ENCODE measurements around the gene NTF3.

The NTF3 gene

GRCh38 chr12:5459051-5459782 lies 27.3 kb downstream of the NTF3 start:
- H3K27me3 Mint-ChIP-seq, result peaks cover 7% of the 10 kb centered on the region
- no peak overlapping the region for H3K4me3 Mint-ChIP-seq
- H3K36me3 Mint-ChIP-seq, result no peaks in the 10 kb centered on the region
- no peaks in the 10 kb centered on the region for H3K9me3 Mint-ChIP-seq
- no peak for DNase-seq (ENCODE audit: low spot score in 2 of 2)
- H3K4me1 Mint-ChIP-seq, result peaks cover 18% of the 10 kb centered on the region
- no peak overlapping the region for H3K27ac Mint-ChIP-seq
- ATAC-seq (ENCODE audit: low read depth), result no peak

GRCh38 chr12:5460817-5461216 lies 28.9 kb downstream of the NTF3 start:
- Mint-ChIP-seq H3K27ac (no peak overlapping the region), H3K4me1 (peaks cover 18% of the 10 kb centered on the region)
- no peak for ATAC-seq (ENCODE audit: low read depth)

DNA sequence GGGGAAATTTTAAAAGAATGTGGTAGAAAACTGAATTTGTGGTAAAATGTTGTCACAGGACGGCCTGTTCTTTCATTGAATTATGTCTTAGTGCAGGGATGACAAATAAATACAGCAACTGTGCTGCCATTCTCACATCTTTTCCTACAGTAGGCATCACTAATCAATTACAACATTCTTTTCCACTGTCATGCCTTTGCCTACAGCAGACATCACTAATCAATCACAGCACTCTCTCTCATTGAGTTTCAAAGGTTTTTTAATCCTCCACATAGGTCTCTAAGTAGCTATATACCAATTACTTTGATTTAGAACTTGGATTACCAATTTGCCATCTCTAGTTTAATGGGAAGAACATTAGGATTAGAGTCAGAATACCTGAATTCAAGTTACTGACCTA lies 30.1 kb downstream of the NTF3 start:
- H3K36me3 Mint-ChIP-seq, result no peaks in the 10 kb centered on the region
- no peak overlapping the region for H3K4me3 Mint-ChIP-seq
- no peak overlapping the region for H3K27ac Mint-ChIP-seq
- H3K27me3 Mint-ChIP-seq, result peaks cover 7% of the 10 kb centered on the region
- DNase-seq (ENCODE audit: low spot score in 2 of 2) (no peak), ATAC-seq (ENCODE audit: low read depth) (no peak)
- no peaks in the 10 kb centered on the region for H3K9me3 Mint-ChIP-seq
- peaks cover 15% of the 10 kb centered on the region for H3K4me1 Mint-ChIP-seq

More at GRCh38 chr12:5460817-5461216, 28.9 kb downstream of the NTF3 start:
- Mint-ChIP-seq H3K4me3 (no peak overlapping the region), H3K9me3 (no peaks in the 10 kb centered on the region), H3K36me3 (no peaks in the 10 kb centered on the region), H3K27me3 (peaks cover 7% of the 10 kb centered on the region)
- DNase-seq (ENCODE audit: low spot score in 2 of 2), result no peak

- Mint-ChIP-seq H3K9me3 (no peaks in the 10 kb centered on the region), H3K27ac (no peak overlapping the region), H3K36me3 (no peaks in the 10 kb centered on the region), H3K27me3 (peaks cover 6% of the 10 kb centered on the region), H3K4me1 (peaks cover 2% of the 10 kb centered on the region), H3K4me3 (no peak overlapping the region)
- DNase-seq (ENCODE audit: low spot score in 2 of 2) (no peak), ATAC-seq (ENCODE audit: low read depth) (no peak)
Observed at GRCh38 chr12:5464096-5464495, 32.2 kb downstream of the NTF3 start.

DNA sequence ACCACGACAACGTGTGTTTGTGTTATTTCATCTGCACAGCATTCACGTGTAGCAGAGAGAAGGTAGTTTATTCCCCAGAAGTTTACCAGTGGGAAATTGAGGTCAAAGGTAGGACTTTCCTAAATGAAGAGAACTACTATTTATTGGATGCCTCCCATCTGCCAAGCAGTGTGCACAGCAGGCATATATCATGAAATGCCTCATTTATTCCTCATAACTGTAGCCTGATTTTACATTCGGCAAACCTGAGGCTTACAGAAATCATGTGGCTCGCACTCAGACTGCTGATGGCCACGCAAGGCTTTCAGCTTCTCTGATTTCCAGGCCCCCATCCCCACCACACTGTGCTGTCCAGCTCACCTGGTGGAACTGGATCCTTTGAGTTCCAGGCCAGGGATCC lies 33.5 kb downstream of the NTF3 start:
- Mint-ChIP-seq H3K9me3 (no peaks in the 10 kb centered on the region), H3K4me1 (no peaks in the 10 kb centered on the region), H3K27ac (no peak overlapping the region), H3K27me3 (peaks cover 5% of the 10 kb centered on the region), H3K36me3 (no peaks in the 10 kb centered on the region), H3K4me3 (no peak overlapping the region)
- ATAC-seq (ENCODE audit: low read depth), result no peak
- DNase-seq (ENCODE audit: low spot score in 2 of 2), result no peak

DNA sequence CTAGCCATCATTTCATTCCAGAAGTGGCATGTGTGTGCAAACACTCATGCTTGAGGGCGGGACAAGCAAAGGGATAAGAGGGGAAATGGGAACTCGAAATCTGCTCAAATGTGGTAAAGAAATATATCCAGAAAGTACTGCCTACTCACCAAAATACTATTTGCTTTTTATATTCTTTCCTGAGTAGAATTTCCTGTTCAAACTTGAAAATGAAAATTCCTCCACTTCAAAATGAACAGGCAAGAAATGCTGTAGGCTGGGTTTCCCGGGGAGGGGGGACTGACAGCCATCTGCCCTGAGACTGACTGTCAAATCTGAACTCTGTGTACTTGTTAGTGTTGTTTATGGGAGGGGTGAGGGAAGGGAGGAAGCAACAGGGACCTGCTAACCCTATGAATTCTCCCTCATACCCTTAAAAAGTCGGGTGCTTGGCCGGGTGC lies 34.6 kb downstream of the NTF3 start:
- Mint-ChIP-seq H3K9me3 (no peaks in the 10 kb centered on the region), H3K36me3 (no peaks in the 10 kb centered on the region), H3K4me3 (no peak overlapping the region), H3K4me1 (no peaks in the 10 kb centered on the region), H3K27me3 (peaks cover 7% of the 10 kb centered on the region), H3K27ac (no peak overlapping the region)
- DNase-seq (ENCODE audit: low spot score in 2 of 2) (no peak), ATAC-seq (ENCODE audit: low read depth) (no peak)

- H3K4me1 Mint-ChIP-seq, result no peaks in the 10 kb centered on the region
- H3K27ac Mint-ChIP-seq, result no peak overlapping the region
- no peaks in the 10 kb centered on the region for H3K9me3 Mint-ChIP-seq
- H3K36me3 Mint-ChIP-seq, result no peaks in the 10 kb centered on the region
- peaks cover 8% of the 10 kb centered on the region for H3K27me3 Mint-ChIP-seq
- DNase-seq (ENCODE audit: low spot score in 2 of 2) (no peak), ATAC-seq (ENCODE audit: low read depth) (no peak)
- no peak overlapping the region for H3K4me3 Mint-ChIP-seq
Observed at GRCh38 chr12:5467931-5468330, 36.0 kb downstream of the NTF3 start.

GRCh38 chr12:5470221-5470620 lies 38.3 kb downstream of the NTF3 start:
- DNase-seq (ENCODE audit: low spot score in 2 of 2) (no peak), ATAC-seq (ENCODE audit: low read depth) (no peak)
- Mint-ChIP-seq H3K4me1 (no peaks in the 10 kb centered on the region), H3K27me3 (peaks cover 17% of the 10 kb centered on the region), H3K36me3 (no peaks in the 10 kb centered on the region), H3K4me3 (no peak overlapping the region), H3K27ac (no peak overlapping the region), H3K9me3 (no peaks in the 10 kb centered on the region)

- Mint-ChIP-seq H3K27me3 (peaks cover 17% of the 10 kb centered on the region), H3K4me1 (no peaks in the 10 kb centered on the region), H3K36me3 (no peaks in the 10 kb centered on the region), H3K4me3 (no peak overlapping the region), H3K9me3 (no peaks in the 10 kb centered on the region), H3K27ac (no peak overlapping the region)
- DNase-seq (ENCODE audit: low spot score in 2 of 2), result no peak
- no peak for ATAC-seq (ENCODE audit: low read depth)
Observed at GRCh38 chr12:5470703-5471102, 38.8 kb downstream of the NTF3 start.

GRCh38 chr12:5473076-5473782 lies 41.3 kb downstream of the NTF3 start:
- Mint-ChIP-seq H3K4me3 (no peak overlapping the region), H3K4me1 (peaks cover 4% of the 10 kb centered on the region), H3K27me3 (peaks cover 18% of the 10 kb centered on the region), H3K9me3 (no peaks in the 10 kb centered on the region), H3K27ac (no peak overlapping the region), H3K36me3 (no peaks in the 10 kb centered on the region)
- ATAC-seq (ENCODE audit: low read depth), result no peak
- no peak for DNase-seq (ENCODE audit: low spot score in 2 of 2)

- DNase-seq (ENCODE audit: low spot score in 2 of 2) (no peak), ATAC-seq (ENCODE audit: low read depth) (no peak)
- no peaks in the 10 kb centered on the region for H3K36me3 Mint-ChIP-seq
- no peaks in the 10 kb centered on the region for H3K9me3 Mint-ChIP-seq
- no peak overlapping the region for H3K4me3 Mint-ChIP-seq
- H3K27me3 Mint-ChIP-seq, result peaks cover 18% of the 10 kb centered on the region
- H3K4me1 Mint-ChIP-seq, result peaks cover 4% of the 10 kb centered on the region
- H3K27ac Mint-ChIP-seq, result no peak overlapping the region
Observed at GRCh38 chr12:5473783-5474116, 41.8 kb downstream of the NTF3 start.

- H3K4me3 Mint-ChIP-seq, result no peak overlapping the region
- no peaks in the 10 kb centered on the region for H3K36me3 Mint-ChIP-seq
- H3K4me1 Mint-ChIP-seq, result peaks cover 4% of the 10 kb centered on the region
- DNase-seq (ENCODE audit: low spot score in 2 of 2), result no peak
- no peaks in the 10 kb centered on the region for H3K9me3 Mint-ChIP-seq
- no peak overlapping the region for H3K27ac Mint-ChIP-seq
- peaks cover 14% of the 10 kb centered on the region for H3K27me3 Mint-ChIP-seq
- ATAC-seq (ENCODE audit: low read depth), result no peak
Observed at GRCh38 chr12:5476356-5476755, 44.4 kb downstream of the NTF3 start.

GRCh38 chr12:5478081-5478706 lies 46.3 kb downstream of the NTF3 start:
- Mint-ChIP-seq H3K4me3 (no peak overlapping the region), H3K9me3 (no peaks in the 10 kb centered on the region), H3K27me3 (peaks cover 11% of the 10 kb centered on the region), H3K36me3 (no peaks in the 10 kb centered on the region), H3K27ac (no peak overlapping the region), H3K4me1 (peaks cover 4% of the 10 kb centered on the region)
- no peak for DNase-seq (ENCODE audit: low spot score in 2 of 2)
- peak; percentile 89 for ATAC-seq (ENCODE audit: low read depth)

GRCh38 chr12:5479761-5480160 lies 47.9 kb downstream of the NTF3 start:
- DNase-seq (ENCODE audit: low spot score in 2 of 2) (no peak), ATAC-seq (ENCODE audit: low read depth) (no peak)
- H3K9me3 Mint-ChIP-seq, result no peaks in the 10 kb centered on the region
- no peaks in the 10 kb centered on the region for H3K36me3 Mint-ChIP-seq
- peaks cover 4% of the 10 kb centered on the region for H3K4me1 Mint-ChIP-seq
- H3K27ac Mint-ChIP-seq, result no peak overlapping the region
- no peak overlapping the region for H3K4me3 Mint-ChIP-seq
- H3K27me3 Mint-ChIP-seq, result peaks cover 7% of the 10 kb centered on the region

All from memory B cell (primary cell).